T-helper 2 cell (primary cell): Measurements from ENCODE around the gene AKR1C1.
"Not testable (repeated sequence)": the region's sequence is repeated elsewhere in the genome, so short reads cannot be mapped to it uniquely, and the experiment has no call there.

Experiments
- DNase-seq, 5 experiments: peaks; one replicate each; pipeline versions ENCODE4 v3.0.0 to v3.0.0-alpha.2; 2012 to 2022
- total RNA-seq, 2 donors: gene quantifications; one replicate each; lab custom pipeline; 2026; lab: John Stamatoyannopoulos, UW

AKR1C1 gene
- 2.2 to 3.0 reads per million in 2 donors for total RNA-seq

DNA sequence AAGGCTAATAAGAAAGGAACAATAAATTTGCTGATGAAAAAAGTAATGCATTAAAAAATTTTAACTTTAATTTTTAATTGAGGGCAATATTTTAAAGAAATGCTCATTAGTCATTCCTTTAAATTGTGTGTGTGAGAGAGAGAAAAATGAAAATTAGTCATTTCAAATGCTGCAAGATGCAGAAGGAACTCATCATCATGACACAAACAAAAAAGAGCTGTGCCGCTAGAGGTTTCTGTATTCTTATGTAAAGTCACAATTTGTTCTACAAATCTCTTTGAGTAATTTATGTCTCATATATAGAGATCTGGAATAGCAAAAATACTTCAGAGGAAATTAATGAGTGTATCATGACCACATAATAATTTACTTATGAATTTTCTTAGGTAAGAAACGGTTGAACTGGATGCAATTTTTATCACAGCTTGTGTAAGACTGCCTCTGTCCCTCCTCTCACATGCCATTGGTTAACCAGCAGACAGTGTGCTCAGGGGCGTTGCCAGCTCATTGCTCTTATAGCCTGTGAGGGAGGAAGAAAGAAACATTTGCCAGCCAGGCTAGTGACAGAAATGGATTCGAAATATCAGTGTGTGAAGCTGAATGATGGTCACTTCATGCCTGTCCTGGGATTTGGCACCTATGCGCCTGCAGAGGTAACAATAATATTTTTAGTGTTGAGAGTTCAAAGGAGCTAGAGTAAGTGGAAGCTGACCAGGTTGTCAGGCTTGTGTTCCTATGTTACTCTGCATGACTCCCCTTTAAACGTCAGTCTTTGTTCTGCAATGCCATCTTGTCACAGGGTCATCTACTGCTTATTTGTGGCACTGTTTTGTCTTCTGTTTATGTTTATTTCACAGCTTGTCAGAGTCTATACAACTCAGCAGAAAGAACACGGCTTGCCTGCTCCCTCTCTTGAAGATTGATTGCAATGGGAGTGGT is at the start of gene AKR1C1:
Gene AKR1C1 (plus strand): TSS at position 540 of the 939 bp plus-strand sequence. CDS start 30 bp downstream, at position 570.
- not testable (repeated sequence) for DNase-seq

DNA sequence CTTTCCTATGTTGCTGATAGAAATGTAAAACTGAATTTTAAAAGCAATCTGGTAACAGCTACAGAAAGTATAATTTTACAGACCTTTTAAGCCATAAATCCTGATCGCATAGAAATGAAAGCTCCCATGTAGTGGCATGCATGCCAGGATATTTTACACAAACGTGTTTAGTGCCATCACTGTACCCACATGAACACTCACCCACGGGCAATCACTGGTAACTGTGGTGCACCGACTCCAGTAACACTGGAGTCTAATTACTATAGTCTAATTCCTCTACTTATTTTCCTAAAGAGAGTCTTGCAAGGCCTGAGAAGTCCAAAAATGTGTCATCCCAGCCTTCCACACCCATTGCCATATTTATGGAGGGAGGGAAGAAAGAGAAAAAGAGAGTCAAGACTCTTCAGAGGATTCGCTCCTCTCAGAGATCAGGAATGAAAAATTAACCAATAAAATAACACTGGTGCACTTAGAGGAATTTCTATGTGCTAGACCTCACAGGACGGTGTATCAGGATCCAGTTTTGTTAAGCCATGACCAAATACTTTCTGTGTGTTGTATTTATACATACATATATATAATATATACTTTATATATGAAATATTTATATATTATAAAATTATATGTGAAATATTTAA is 48.9 kb upstream of the AKR1C1 start:
- no peak for DNase-seq

DNA sequence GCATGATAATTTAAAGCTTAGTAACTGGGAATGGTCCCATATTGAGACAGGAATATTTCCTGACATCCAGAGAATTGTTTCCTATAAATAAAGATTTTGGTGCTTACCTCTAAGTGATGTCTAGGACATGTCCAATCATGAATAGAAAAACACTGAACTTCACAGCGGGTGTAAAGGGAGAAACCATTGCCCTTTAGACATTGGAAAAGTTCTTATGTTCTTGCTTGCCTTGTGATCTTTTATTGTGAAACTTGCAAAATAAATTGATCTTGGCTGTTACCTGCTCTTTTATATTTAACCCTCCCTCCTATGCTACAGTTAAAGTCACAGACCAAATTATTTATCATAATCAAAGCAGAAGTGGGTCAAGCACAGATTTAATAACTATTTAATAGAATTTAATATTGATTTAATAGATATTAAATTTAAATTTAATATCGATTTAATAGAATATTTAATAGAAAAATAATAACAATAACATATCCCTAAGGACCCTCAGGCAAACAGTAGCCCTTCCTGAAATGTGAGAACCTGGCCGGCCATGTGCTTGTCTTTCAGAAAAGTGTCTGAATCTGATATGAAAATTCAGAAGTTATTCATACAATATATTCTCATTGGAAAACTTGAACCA is 47.0 kb upstream of the AKR1C1 start:
- no peak for DNase-seq

DNA sequence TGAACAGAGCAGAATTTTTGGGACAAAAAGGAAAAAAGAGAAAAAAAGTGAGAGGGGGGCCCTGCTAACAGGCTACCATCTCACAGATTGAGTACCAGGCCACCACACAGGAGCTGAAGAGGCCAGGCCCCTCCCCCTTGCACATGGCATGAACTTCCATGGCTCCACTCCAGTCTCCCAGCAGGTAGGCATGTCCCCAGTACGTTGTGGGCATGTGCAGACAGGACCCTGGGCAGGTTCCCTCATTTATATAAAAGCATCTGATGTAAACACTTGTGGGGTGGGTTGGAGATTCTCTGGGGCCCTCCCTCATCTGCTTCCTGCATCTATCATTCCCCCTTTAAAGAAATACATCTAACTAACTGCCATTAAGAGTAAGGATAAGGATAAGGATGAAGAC is 45.0 kb upstream of the AKR1C1 start:
- no peak for DNase-seq

DNA sequence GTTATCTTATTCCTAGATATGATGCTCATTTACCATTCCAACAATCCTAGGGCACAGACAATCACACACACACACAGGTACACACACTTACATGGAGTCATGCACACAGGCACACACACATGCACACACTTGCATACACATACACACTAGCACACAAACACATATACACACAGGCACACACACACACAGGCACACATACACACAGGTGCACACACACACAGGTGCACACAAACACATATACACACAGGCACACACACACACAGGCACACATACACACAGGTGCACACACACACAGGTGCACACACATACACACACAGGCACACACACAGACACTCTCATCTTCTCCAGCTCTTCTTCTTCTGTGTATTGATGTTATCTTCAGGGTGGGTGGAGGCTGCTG is 38.7 kb upstream of the AKR1C1 start:
- not testable (repeated sequence) for DNase-seq

DNA sequence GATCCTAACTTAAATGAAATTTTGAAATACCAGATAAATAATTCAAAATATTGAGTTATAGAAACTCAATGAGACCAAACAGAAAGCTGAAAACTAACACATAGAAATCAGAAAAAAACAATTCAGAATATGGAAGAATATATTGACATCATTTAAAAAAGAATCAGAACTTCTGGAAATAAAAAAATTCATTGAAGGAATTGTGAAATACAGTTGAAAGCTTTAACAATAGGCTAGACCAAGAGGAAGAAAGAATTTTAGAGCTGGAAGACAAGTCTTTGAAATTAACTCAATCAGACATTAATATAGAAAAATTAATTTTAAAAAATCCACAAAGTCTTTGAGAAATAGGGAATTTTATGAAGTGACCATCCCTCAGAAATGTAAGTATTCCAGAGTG is 36.8 kb upstream of the AKR1C1 start:
- no peak for DNase-seq

DNA sequence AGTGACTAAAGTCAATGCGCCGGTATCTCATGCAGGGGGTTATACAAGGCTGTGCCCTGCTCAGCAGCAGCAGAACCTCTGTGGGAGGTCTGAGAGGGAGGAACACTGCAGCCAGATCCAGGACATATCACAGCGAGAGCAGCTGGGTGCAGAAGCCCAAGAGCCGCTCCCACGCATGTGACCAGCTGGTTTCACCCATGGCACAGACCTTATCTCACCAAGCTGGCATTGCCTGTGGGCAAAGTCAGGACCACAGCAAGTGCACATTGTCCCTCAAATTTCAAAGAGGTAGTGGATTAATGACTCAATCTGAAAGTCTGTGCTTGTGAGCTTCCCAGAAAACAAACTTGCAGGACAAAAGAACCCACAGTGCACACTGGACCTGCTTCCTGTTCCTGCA is 31.6 kb upstream of the AKR1C1 start:
- DNase-seq, result no peak

DNA sequence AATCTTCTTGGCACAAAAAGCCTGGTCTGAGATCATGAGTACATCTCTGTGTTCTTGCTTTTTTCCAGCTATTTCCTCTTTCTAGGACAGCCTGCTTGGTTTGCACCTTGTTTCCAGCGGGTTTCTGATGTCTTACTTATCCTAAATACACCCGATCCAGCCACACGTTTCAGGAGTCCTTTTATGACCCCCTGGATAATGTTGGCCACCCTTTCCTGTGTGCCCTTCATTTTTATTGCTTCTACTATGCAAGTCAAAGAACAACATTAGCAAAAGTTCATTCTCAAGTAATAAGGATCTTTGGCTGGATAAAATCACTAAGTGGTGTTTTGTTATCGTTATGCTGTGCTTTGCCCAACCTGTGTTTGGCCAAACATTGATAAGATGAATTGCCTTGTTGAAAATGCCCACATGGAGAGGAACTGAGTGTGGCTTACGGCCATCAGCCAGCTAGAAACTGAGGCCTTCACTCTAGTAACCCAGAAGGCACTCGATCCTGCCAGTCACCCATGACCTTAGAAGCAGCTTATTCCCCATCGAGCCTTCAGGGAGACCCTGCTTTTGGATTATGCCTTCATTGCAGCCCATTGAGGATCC is 28.7 kb upstream of the AKR1C1 start:
- DNase-seq, result no peak

DNA sequence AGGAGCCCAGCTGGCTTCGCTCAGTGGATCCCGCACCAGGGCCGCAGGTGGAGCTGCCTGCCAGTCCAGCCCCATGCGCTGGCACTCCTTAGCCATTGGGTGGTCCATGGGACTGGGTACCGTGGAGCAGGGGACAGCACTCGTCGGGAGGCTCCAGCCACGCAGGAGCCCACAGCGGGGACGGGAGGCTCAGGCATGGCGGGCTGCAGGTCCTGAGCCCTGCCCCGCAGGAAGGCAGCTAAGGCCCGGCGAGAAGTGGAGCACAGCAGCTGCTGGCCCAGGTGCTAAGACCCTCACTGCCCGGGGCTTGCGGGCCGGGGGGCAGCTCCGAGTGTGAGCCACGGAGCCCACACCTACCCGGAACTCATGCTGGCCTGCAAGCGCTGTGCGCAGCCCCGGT is 25.9 kb upstream of the AKR1C1 start:
- DNase-seq, result no peak

DNA sequence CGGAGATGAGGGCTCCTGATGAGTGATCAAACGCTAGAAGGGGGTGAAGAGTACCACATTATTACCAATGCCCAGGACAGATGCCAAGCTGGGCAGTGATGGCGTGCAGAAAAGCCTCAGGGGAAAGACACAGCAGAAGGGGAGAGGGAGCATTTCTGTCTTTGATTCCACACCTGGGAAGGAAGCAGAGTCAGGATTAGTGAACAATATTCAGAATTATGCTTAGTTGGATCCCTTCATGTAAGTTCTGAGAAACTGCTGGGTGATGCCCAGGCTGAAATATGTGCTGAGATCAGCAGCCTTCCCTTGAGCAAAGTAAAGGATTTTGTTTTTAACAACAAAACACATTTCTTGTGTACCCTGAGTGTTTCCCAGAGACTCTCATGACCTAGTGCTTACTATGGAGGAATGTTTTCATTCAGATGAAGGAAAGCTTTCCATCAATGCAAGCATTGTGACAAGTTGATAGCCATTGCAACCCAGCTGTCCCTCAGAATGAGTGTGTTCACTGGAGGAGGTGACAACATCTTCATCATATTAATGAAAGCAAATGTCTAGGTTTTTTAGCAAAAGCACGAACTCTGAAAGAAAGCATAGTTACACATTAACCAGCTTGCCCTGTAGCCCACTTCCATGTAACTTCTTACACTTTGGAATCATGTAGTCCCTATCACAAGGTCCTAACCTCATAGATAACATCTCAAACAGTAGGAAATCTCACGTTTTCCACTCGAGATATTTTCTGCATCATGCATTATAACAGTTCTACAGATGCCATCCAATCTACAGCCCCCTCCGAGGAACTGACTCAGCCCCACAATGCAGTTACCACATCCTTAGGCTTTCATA is 23.8 kb upstream of the AKR1C1 start:
- DNase-seq, result no peak

DNA sequence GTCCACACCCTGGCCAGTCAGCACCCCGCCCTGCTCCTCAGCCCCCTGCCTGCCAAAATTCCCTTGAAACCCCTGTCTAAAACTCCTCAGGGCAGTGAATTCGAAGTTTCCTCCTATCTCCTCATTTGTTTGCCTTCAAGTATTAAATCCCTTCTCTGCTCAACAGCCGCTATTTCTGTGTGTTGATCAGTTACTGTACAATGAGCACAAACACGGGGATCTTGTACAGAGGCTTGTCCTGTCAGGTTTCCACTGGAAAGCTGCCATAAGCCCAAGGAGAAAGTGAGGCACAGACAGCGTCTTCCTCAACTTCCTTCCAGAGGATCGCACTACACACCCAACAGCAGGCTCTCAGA is 23.2 kb upstream of the AKR1C1 start:
- DNase-seq, result not testable (repeated sequence)

DNA sequence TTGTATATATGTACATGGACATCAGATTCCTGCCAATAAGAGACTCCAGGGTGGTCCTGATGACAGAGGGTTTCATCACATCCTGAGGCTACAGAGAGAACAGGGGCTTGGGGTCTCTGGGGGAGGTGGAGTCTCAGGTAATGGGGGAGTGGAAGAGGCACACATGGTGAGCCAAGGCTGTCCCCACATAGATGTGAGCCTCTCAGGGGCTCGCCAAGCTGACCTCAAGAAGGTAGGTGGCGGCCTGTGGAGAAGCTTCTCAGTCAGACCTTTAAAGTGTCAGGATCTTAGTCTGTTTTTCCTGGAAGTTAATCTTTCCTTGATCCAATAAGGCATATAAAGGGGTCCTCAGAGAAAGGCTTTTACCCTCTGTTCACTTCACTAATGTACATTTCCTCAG is 22.3 kb upstream of the AKR1C1 start:
- DNase-seq, result not testable (repeated sequence)

DNA sequence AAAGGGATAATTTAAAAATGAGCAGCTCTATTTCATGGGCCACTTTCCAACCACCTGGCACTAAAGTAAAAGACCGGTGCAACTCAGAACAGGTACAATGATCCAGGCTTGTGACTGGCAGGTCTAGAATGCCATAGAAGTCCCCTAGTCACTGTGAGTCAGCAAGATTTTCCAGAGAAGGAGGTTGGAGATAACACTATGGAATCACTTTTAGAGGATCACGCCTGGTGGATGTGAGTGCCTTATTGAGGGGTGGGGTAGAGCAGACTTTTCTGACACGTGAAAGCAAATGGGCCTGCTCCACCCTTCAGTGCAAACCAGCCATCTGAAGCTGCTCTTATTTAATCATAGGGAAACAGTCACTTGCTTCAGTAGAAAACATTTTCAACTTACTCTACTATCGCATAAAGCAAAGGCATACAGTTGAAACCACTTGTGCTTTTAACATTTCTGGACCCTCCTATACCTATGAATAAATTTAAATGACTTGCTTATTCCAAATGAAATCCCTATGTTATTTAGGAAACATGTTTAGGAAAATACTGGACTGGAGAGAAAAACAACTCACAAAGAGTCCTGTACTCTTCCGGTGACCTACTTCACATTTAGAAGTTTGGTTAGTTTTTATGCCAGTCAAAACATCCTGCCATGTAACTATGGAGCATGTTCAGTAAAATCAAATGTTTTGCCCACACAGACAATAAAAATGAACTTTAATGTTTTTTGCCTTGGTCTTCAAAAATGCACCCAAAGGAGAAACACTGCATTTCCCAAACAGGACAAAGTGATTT is 21.5 kb upstream of the AKR1C1 start:
- DNase-seq, result no peak

DNA sequence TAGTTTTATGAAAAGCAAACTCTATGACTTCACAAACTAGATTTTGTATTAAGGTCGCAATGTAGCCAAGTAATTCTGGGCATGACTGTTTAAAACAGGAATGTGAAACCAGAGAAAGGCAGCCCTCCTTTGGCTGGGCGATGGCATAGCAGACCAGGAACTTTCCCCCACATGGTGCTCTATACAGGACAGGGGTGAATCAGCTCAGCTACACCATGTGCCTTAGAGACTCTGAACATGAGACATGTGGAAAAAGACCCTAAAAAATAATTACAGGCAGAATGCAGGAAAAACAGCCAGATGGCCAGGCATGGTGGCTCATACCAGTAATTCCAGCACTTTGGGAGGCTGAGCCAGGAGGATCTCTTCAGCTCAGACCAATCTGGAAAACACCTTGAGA is 20.3 kb upstream of the AKR1C1 start:
- not testable (repeated sequence) for DNase-seq

DNA sequence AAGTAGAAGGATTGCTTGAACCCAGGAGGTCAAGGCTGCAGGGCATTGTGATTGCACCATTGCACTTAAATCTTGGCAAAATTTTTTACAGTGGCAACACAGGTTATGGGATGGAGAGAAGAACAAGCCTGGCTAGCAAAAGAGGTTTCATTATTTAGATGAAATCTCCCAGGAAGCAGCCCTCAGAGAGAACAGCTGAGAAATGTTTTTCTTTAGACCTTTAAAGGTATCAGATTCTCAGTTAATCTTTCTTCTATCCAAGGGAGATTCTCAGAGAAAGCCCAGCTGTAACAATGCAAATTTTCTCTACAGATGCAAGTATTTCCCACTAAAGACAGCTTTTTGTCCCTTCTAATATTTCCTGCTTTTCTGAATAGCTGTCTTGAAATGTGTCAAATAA is 19.8 kb upstream of the AKR1C1 start:
- not testable (repeated sequence) for DNase-seq

DNA sequence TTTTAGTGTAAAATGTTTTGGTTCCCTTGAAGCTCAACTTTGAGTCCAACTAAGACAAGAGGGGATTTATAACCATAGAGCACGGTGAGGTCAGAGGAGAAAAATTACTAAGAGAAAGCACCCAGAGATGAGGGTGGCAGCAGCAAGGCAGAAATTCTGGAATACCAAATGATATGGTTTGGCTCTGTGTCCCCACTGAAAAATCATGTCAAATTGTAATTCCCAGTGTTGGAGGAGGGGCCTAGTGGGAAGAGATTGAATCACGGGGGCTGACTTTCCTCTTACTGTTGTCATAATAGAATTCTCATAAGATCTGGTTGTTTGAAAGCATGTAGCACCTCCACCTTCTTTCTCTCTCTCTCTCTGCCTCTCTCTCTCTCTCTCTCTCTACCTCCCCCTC is 19.4 kb upstream of the AKR1C1 start:
- no peak for DNase-seq

DNA sequence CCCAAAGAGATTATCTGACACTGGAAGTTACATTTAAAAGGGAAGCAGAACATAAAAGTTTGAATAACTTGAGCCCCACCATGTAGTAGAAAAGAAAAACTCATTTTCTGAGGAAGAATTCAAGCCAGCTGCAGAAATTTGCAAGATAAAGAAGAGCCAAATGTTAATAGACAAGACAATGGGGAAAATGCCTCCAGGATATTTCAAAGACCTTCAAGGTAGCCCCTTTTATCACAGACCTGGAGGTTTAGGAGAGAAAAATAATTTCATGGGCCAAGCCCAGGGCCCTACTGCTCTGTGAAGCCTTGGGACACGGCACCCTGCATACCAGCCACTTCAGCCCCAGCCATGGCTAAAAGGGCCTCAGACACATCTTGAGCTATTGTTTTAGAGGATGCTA is 18.4 kb upstream of the AKR1C1 start:
- no peak for DNase-seq

DNA sequence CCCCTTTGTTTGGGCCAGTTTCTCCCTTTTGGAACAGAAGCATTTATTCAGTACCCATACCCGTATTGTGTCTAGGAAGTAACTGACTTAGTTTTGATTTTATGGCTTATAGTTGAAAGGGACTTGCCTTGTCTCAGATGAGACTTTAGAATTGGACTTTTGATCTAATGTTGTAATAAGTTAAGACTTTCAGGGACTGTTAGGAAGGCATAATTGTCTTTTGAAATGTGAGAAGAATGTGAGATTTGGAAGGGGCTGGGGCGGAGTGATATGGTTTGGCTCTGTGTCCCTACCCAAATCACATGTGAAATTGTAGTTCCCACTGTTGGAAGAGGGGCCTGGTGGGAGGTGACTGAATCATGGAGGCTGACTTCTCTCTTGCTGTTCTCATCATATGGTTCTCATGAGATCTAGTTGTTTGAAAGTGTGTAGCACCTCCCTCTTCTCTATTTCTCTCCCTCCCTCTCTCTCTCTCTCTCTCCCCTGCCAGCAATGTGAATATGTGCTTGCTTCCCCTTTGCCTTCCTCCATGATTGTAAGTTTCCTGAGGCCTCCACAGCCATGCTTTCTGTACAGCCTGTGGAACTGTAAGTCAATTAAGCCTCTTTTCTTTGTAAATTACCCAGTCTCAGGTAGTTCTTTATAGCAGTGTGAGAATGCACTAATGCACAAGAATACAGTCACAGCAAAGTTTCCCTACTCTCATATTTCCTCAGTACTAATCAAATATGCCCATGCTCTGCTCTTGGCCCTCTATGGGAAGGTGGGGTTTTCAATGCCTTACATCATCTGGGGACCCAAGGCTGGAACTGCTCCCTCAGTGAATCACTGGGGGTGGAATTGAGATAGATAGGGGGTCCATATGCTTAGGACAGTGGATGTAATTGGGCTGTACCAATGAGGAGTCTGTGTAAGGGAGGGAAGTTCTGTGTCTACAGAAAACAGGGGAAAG is 17.2 kb upstream of the AKR1C1 start:
- DNase-seq, result no peak

DNA sequence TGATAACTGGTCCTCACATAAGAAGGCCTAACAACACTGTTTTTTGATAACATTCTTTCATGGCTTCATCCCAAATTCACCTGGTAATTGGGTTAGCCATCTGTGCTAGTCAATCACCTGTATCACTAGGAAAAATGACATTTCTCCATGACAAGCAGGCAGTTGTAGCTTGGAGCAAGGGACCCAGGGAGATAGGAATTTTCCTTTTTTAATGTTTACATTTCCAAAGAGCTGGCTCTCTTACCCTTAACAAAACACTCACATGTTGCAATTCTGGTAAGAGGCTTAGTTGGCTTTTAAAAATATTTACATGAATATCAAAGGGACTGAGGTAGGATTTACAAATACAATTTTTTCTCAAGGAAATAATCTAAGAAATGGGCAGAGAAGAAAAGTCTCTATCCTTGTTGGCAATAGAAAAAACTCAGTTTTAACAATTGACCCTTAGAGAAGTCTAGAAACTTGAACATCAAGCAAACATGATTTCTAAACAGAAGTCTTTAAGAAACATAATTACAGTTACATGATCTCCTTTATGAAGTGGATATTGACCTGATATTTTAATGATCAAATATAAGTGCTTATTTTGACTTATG is 16.1 kb upstream of the AKR1C1 start:
- no peak for DNase-seq
